Measurements from ENCODE around the gene ADGRA3.

GRCh38 chr4:22501715-22502095 is 14.2 kb downstream of the ADGRA3 start:
- TF ChIP-seq CTCF (CRISPR knock-in tag; IDR thresholded peaks at IDR 0.05) (no peak), KLF16 (CRISPR knock-in tag; IDR thresholded peaks at IDR 0.05) (no peak), CSRNP2 (CRISPR knock-in tag; conservative IDR thresholded peaks at IDR 0.05; ENCODE audit: low read depth) (no peak), ZNF446 (CRISPR knock-in tag; IDR thresholded peaks at IDR 0.05) (no peak), BCL6 (CRISPR knock-in tag; IDR thresholded peaks at IDR 0.05) (no peak), MTA3 (CRISPR knock-in tag; IDR thresholded peaks at IDR 0.05) (no peak), TAF1 (CRISPR knock-in tag; IDR thresholded peaks at IDR 0.05) (no peak), MED8 (CRISPR knock-in tag; IDR thresholded peaks at IDR 0.05; ENCODE audit: insufficient replicate concordance) (no peak), FIP1L1 (IDR thresholded peaks at IDR 0.05; ENCODE audit: borderline replicate concordance, insufficient read depth, low read depth, low read length) (no peak), HDAC1 (CRISPR knock-in tag; IDR thresholded peaks at IDR 0.05) (no peak)
